Measurements from ENCODE around the gene TAAR6.
"Not testable (repeated sequence)": the region's sequence is repeated elsewhere in the genome, so short reads cannot be mapped to it uniquely, and the experiment has no call there.

Gene TAAR6

GRCh38 chr6:132590362-132590761 lies 20.2 kb downstream of the TAAR6 start:
- no peak overlapping the region for H3K4me2 ChIP-seq (ENCODE audit: low read depth, low read length, poor library complexity, severe bottlenecking)
- no peaks in the 10 kb centered on the region for H4K20me1 ChIP-seq (ENCODE audit: low read depth, low read length)
- no peaks in the 10 kb centered on the region for H3K9me3 ChIP-seq (ENCODE audit: insufficient read depth, low read length)
- H3K9me2 ChIP-seq (replicated peaks; ENCODE audit: insufficient read depth, low read length) = no peaks in the 10 kb centered on the region
- H2AFZ ChIP-seq (ENCODE audit: low read depth, low read length, severe bottlenecking) = no peak overlapping the region
- H3K36me3 ChIP-seq (ENCODE audit: low read length) = no peaks in the 10 kb centered on the region
- no peak overlapping the region for H3K4me3 ChIP-seq (ENCODE audit: insufficient read depth, low read length, poor library complexity, severe bottlenecking)
- no peak overlapping the region for H3K9ac ChIP-seq (ENCODE audit: low read length)
- TF ChIP-seq CTCF (IDR thresholded peaks at IDR 0.05; ENCODE audit: insufficient read depth, low read length, poor library complexity, severe bottlenecking) (no peak), EZH2phosphoT487 (conservative IDR thresholded peaks at IDR 0.05; ENCODE audit: low read length) (no peak)
- no peaks in the 10 kb centered on the region for H3F3A ChIP-seq (ENCODE audit: insufficient read depth)
- no peaks in the 10 kb centered on the region for H3K79me2 ChIP-seq (ENCODE audit: insufficient read depth, low read length)
- no peak overlapping the region for H3K27ac ChIP-seq (ENCODE audit: low read depth, low read length)
- no peaks in the 10 kb centered on the region for H3K27me3 ChIP-seq (ENCODE audit: low read length)

GRCh38 chr6:132592855-132593254 lies 22.7 kb downstream of the TAAR6 start:
- Histone ChIP-seq H3K9ac (ENCODE audit: low read length) (no peak overlapping the region), H3K9me3 (ENCODE audit: insufficient read depth, low read length) (no peaks in the 10 kb centered on the region), H3K79me2 (ENCODE audit: insufficient read depth, low read length) (no peaks in the 10 kb centered on the region), H3K27me3 (ENCODE audit: low read length) (no peaks in the 10 kb centered on the region), H3K9me2 (replicated peaks; ENCODE audit: insufficient read depth, low read length) (no peaks in the 10 kb centered on the region), H4K20me1 (ENCODE audit: low read depth, low read length) (no peaks in the 10 kb centered on the region), H3F3A (ENCODE audit: insufficient read depth) (no peaks in the 10 kb centered on the region), H2AFZ (ENCODE audit: low read depth, low read length, severe bottlenecking) (no peak overlapping the region), H3K27ac (ENCODE audit: low read depth, low read length) (no peak overlapping the region), H3K36me3 (ENCODE audit: low read length) (no peaks in the 10 kb centered on the region), H3K4me2 (ENCODE audit: low read depth, low read length, poor library complexity, severe bottlenecking) (no peak overlapping the region), H3K4me3 (ENCODE audit: insufficient read depth, low read length, poor library complexity, severe bottlenecking) (no peak overlapping the region)
- TF ChIP-seq EZH2phosphoT487 (conservative IDR thresholded peaks at IDR 0.05; ENCODE audit: low read length) = no peak
- TF ChIP-seq CTCF (IDR thresholded peaks at IDR 0.05; ENCODE audit: insufficient read depth, low read length, poor library complexity, severe bottlenecking) = no peak

- Histone ChIP-seq H3K9ac (ENCODE audit: low read length) (no peak overlapping the region), H3K27me3 (ENCODE audit: low read length) (no peaks in the 10 kb centered on the region), H2AFZ (ENCODE audit: low read depth, low read length, severe bottlenecking) (no peak overlapping the region), H3K9me3 (ENCODE audit: insufficient read depth, low read length) (no peaks in the 10 kb centered on the region), H3K4me3 (ENCODE audit: insufficient read depth, low read length, poor library complexity, severe bottlenecking) (no peak overlapping the region), H3K36me3 (ENCODE audit: low read length) (no peaks in the 10 kb centered on the region), H4K20me1 (ENCODE audit: low read depth, low read length) (no peaks in the 10 kb centered on the region), H3K4me2 (ENCODE audit: low read depth, low read length, poor library complexity, severe bottlenecking) (no peak overlapping the region), H3K27ac (ENCODE audit: low read depth, low read length) (no peak overlapping the region), H3K9me2 (replicated peaks; ENCODE audit: insufficient read depth, low read length) (no peaks in the 10 kb centered on the region), H3F3A (ENCODE audit: insufficient read depth) (no peaks in the 10 kb centered on the region), H3K79me2 (ENCODE audit: insufficient read depth, low read length) (no peaks in the 10 kb centered on the region)
- no peak for TF ChIP-seq CTCF (IDR thresholded peaks at IDR 0.05; ENCODE audit: insufficient read depth, low read length, poor library complexity, severe bottlenecking)
These were observed 26.1 kb downstream of the TAAR6 start for GRCh38 chr6:132596201-132596600.

- no peaks in the 10 kb centered on the region for H3K79me2 ChIP-seq (ENCODE audit: insufficient read depth, low read length)
- peak; percentile 42 for TF ChIP-seq CTCF (IDR thresholded peaks at IDR 0.05; ENCODE audit: insufficient read depth, low read length, poor library complexity, severe bottlenecking)
- no peak for TF ChIP-seq EZH2phosphoT487 (conservative IDR thresholded peaks at IDR 0.05; ENCODE audit: low read length)
- H3K4me2 ChIP-seq (ENCODE audit: low read depth, low read length, poor library complexity, severe bottlenecking) = no peak overlapping the region
- H2AFZ ChIP-seq (ENCODE audit: low read depth, low read length, severe bottlenecking) = no peak overlapping the region
- no peak overlapping the region for H3K9ac ChIP-seq (ENCODE audit: low read length)
- no peaks in the 10 kb centered on the region for H3K27me3 ChIP-seq (ENCODE audit: low read length)
- H3K9me3 ChIP-seq (ENCODE audit: insufficient read depth, low read length) = no peaks in the 10 kb centered on the region
- H4K20me1 ChIP-seq (ENCODE audit: low read depth, low read length) = no peaks in the 10 kb centered on the region
- H3F3A ChIP-seq (ENCODE audit: insufficient read depth) = no peaks in the 10 kb centered on the region
- H3K27ac ChIP-seq (ENCODE audit: low read depth, low read length) = no peak overlapping the region
- no peaks in the 10 kb centered on the region for H3K36me3 ChIP-seq (ENCODE audit: low read length)
- H3K9me2 ChIP-seq (replicated peaks; ENCODE audit: insufficient read depth, low read length) = no peaks in the 10 kb centered on the region
- no peak overlapping the region for H3K4me3 ChIP-seq (ENCODE audit: insufficient read depth, low read length, poor library complexity, severe bottlenecking)
These were observed 28.4 kb downstream of the TAAR6 start for GRCh38 chr6:132598473-132598872.

- H3F3A ChIP-seq (ENCODE audit: insufficient read depth); H2AFZ ChIP-seq (ENCODE audit: low read depth, low read length, severe bottlenecking); H3K4me3 ChIP-seq (ENCODE audit: insufficient read depth, low read length, poor library complexity, severe bottlenecking); H3K9ac ChIP-seq (ENCODE audit: low read length); H3K4me2 ChIP-seq (ENCODE audit: low read depth, low read length, poor library complexity, severe bottlenecking); H4K20me1 ChIP-seq (ENCODE audit: low read depth, low read length); H3K79me2 ChIP-seq (ENCODE audit: insufficient read depth, low read length); H3K27me3 ChIP-seq (ENCODE audit: low read length); H3K27ac ChIP-seq (ENCODE audit: low read depth, low read length); H3K9me2 ChIP-seq (replicated peaks; ENCODE audit: insufficient read depth, low read length); H3K9me3 ChIP-seq (ENCODE audit: insufficient read depth, low read length); H3K36me3 ChIP-seq (ENCODE audit: low read length): not testable (repeated sequence)
These were observed 30.8 kb downstream of the TAAR6 start for GRCh38 chr6:132600900-132601299.
